HepG2 (cell line): ENCODE measurements around the gene ABCB8. TPM values are rescaled to one million over a fixed set of nuclear protein-coding genes. Genes with fewer than 3 reads are reported as not detected.
A peak's percentile ranks its signal among the peaks of the same experiment; 100 is the strongest.

Experiments
- ARID2 ChIP-seq: sonication (generic); formaldehyde crosslinking; IDR thresholded peaks from 2 replicates; pipeline ENCODE4 v1.8.1; 2022; ENCODE audit warnings: mild to moderate bottlenecking, missing genetic modification reagents, borderline replicate concordance
- BHLHE40 ChIP-seq: IDR thresholded peaks from 2 replicates; pipeline ENCODE4 v1.6.1; 2011; ENCODE audit warnings: low read length, improper control_type of control experiment
- KMT2A ChIP-seq: sonication (generic); formaldehyde crosslinking; IDR thresholded peaks from 2 replicates; pipeline ENCODE4 v1.4.0; 2020; ENCODE audit warnings: missing genetic modification reagents
- RFX3 ChIP-seq: IDR thresholded peaks from 2 replicates; pipeline ENCODE4 v1.6.1; 2016; ENCODE audit warnings: missing biosample characterization, missing genetic modification reagents
- SAP130 ChIP-seq: IDR thresholded peaks from 2 replicates; pipeline ENCODE4 v1.6.1; 2016; ENCODE audit warnings: low read depth
- SRY ChIP-seq: sonication (generic); formaldehyde crosslinking; IDR thresholded peaks from 2 replicates; pipeline ENCODE4 v1.8.0; 2022; ENCODE audit warnings: mild to moderate bottlenecking, missing genetic modification reagents
- SSRP1 ChIP-seq: IDR thresholded peaks from 2 replicates; pipeline ENCODE4 v1.6.1; 2016; ENCODE audit warnings: control low read depth
- ZBTB4 ChIP-seq: sonication (generic); formaldehyde crosslinking; IDR thresholded peaks from 2 replicates; pipeline ENCODE4 v1.4.0; 2020; ENCODE audit warnings: missing genetic modification reagents, mild to moderate bottlenecking, borderline replicate concordance
- ZKSCAN8 ChIP-seq: IDR thresholded peaks from 2 replicates; pipeline ENCODE4 v1.6.1; 2016; ENCODE audit warnings: borderline replicate concordance, missing genetic modification reagents, missing compliant biosample characterization
- ZNF138 ChIP-seq: sonication (generic); formaldehyde crosslinking; IDR thresholded peaks from 2 replicates; pipeline ENCODE4 v1.5.0; 2020; ENCODE audit warnings: mild to moderate bottlenecking, low read depth, missing genetic modification reagents
- ZNF281 ChIP-seq: sonication (generic); formaldehyde crosslinking; IDR thresholded peaks from 2 replicates; pipeline ENCODE4 v1.4.0; 2020; ENCODE audit warnings: missing genetic modification reagents, borderline replicate concordance
- ZNF552 ChIP-seq: sonication (generic); formaldehyde crosslinking; IDR thresholded peaks from 2 replicates; pipeline ENCODE4 v1.9.0; 2022; ENCODE audit warnings: missing genetic modification reagents, mild to moderate bottlenecking, borderline replicate concordance
- ZNF737 ChIP-seq: sonication (generic); formaldehyde crosslinking; IDR thresholded peaks from 2 replicates; pipeline ENCODE4 v1.5.0; 2020; ENCODE audit warnings: missing genetic modification reagents, mild to moderate bottlenecking, borderline replicate concordance
- ZNF782 ChIP-seq: sonication (generic); formaldehyde crosslinking; IDR thresholded peaks from 2 replicates; pipeline ENCODE4 v1.4.0; 2020; ENCODE audit warnings: missing genetic modification reagents, mild to moderate bottlenecking, borderline replicate concordance
- ZSCAN22 ChIP-seq: sonication (generic); formaldehyde crosslinking; IDR thresholded peaks from 2 replicates; pipeline ENCODE4 v1.4.0; 2020; ENCODE audit warnings: mild to moderate bottlenecking, missing genetic modification reagents
- polyA plus RNA-seq, 8 experiments: library from polyadenylated mRNA; depleted of rRNA in 3 of 8; stranded (reverse) in 7 of 8; unstranded in 1 of 8; fragments of >200 nt; fragmentation: Illumina TruSeq in 4 of 8; extraction: Trizol in 4 of 8; gene quantifications; 2 replicates each; pipeline versions ENCODE4 v1.2.1 to v1.2.3, GENCODE V29; 2011 to 2016; ENCODE audit warnings: low read depth in 4 of 8, missing spikeins in 1 of 8, mixed read lengths in 1 of 8; ENCODE audit not compliant: insufficient read depth in 1 of 8
- total RNA-seq, 5 experiments: library from RNA; depleted of rRNA; stranded (reverse); fragments of >200 nt; fragmentation: Illumina TruSeq; extraction: Trizol; gene quantifications; 2 replicates each; pipeline ENCODE4 v1.2.3, GENCODE V29; 2016; ENCODE audit warnings: low read depth in 1 of 5
- TF ChIP-seq, protein P1 (sequence below), 2 experiments: fragments of 450-650 bp in 1 of 2; sonication (generic) in 1 of 2; formaldehyde crosslinking; IDR thresholded peaks; 2 replicates each; pipeline versions ENCODE4 v1.5.0 to v1.8.0; 2020 to 2022; ENCODE audit warnings: mild to moderate bottlenecking in 1 of 2, missing genetic modification reagents in 1 of 2

Gene ABCB8
- total and polyA plus RNA-seq, 2 of the 13 experiments (the other 11 are each of a cell fraction or from before 2014, with no cell fraction given): 6.6 to 16.7 TPM

GRCh38 chr7:151062399-151063211 lies 34.4 kb downstream of the ABCB8 start (continued):
- TF ChIP-seq ZNF138 (CRISPR knock-in tag): no peak
- peak; percentile 53; the same call in 1 of the 2 replicates for TF ChIP-seq KMT2A (CRISPR knock-in tag)
- peak; percentile 99 for TF ChIP-seq BHLHE40
- no peak for TF ChIP-seq RFX3 (CRISPR knock-in tag)
- TF ChIP-seq SRY: peak; percentile 46; the same call in 1 of the 2 replicates
- no peak; the same call in 1 of the 2 replicates for TF ChIP-seq ZNF782 (CRISPR knock-in tag)
- no peak for TF ChIP-seq ZNF552 (CRISPR knock-in tag)
- TF ChIP-seq SAP130: peak; percentile 82
- peak; percentile 93 for TF ChIP-seq ZNF281 (CRISPR knock-in tag)
- no peak for TF ChIP-seq ZKSCAN8 (CRISPR knock-in tag)
- TF ChIP-seq SSRP1: 0 out of 2 replicates have a peak, but pooled peaks have one; percentile 54
- TF ChIP-seq ZSCAN22 (CRISPR knock-in tag): no peak
- TF ChIP-seq ZNF737 (CRISPR knock-in tag): no peak
- no peak for TF ChIP-seq ARID2 (CRISPR knock-in tag)
- TF ChIP-seq ZBTB4: peak; percentile 47; the same call in 1 of the 2 replicates
- TF ChIP-seq, protein P1, sequence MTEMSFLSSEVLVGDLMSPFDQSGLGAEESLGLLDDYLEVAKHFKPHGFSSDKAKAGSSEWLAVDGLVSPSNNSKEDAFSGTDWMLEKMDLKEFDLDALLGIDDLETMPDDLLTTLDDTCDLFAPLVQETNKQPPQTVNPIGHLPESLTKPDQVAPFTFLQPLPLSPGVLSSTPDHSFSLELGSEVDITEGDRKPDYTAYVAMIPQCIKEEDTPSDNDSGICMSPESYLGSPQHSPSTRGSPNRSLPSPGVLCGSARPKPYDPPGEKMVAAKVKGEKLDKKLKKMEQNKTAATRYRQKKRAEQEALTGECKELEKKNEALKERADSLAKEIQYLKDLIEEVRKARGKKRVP (CRISPR knock-in tag; IDR thresholded peaks at IDR 0.05): no peak
